NOMO-1 treated with DMSO at 0.1 percent for 48 hours (cell line): ENCODE measurements around the gene DYNLT2B.
A peak's percentile ranks its signal among the peaks of the same experiment; 100 is the strongest.
"Not testable (repeated sequence)": the region's sequence is repeated elsewhere in the genome, so short reads cannot be mapped to it uniquely, and the experiment has no call there.

Source experiments
- DNase-seq: peaks from one replicate; lab custom pipeline; 2025; ENCODE audit not compliant: unreplicated experiment; lab: John Stamatoyannopoulos, UW

The DYNLT2B gene

DNA sequence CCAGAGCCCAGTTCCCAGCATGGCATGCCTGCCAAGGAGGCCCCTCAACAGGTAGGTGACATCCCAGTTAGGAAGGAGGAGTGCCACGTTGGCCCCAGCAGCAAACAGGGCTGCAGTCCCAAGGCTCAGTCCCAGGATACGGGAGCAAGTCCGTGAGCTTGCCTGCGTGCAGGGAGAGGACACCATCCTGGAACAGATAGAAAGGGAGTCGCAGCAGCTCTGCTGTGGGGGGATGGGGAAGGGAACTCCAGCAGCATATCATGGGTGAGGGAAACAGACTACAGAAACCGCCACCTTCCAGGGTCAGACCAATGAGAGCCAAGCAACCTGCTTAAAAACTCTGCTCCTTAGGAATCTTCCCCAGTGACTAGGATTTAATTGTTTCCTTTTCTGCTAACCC is 9.4 kb upstream of the DYNLT2B start:
- no peak for DNase-seq

DNA sequence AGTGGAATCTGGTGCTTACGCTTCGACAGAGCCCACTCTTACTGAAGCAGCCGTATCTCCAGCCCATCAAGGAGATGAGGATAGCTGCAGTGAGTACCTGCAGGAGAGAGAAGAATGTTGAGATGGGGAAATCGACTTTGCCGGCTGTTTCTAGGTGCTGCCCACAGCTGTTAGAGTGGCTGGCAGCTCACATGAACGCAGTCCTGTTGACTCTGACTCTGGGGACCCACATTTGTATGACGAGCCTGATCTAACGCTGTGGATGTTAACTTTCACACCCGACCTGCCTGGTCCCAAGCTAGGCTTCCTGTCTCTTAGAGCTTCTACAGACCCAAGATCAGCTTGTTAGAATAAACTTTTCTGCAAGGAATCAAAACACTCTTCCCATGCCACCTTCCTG is 8.9 kb upstream of the DYNLT2B start:
- DNase-seq: no peak

DNA sequence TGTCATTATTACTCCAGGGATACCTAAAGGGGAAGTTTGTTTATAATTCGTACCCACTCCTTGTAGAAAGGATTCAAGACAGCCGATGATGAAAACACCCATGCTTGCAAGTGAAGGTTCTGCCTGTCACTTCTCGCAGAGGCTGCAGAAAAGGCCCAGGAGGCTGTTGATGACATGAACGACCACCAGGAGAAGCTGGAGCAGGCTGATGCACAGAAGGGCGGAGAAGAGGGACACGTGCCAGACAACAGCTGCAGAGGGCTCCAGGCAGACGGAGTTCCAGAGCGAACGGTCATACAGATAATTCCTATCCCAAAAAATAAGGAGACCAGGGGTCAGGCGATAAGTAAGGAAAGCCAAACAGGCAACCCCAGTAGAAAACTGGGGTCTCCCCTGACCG is 5.7 kb upstream of the DYNLT2B start:
- DNase-seq: no peak

DNA sequence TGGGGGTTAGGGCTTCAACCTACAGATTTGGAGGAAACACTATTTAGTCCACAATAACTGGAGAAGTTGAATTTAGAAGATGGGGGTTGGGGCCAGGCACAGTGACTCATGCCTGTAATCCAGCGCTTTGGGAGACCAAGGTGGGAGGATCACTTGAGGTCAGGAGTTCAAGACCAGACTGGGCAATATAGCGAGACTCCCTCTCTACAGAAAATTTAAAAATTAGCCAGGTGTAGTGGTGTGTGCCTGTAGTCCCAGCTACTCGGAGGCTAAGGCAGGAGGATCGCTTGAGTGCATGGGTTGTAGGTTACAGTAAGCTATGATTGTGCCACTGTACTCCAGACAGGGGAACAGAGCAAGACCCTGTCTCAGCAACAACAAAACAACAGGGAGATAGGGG is 5.0 kb upstream of the DYNLT2B start:
- DNase-seq: no peak

DNA sequence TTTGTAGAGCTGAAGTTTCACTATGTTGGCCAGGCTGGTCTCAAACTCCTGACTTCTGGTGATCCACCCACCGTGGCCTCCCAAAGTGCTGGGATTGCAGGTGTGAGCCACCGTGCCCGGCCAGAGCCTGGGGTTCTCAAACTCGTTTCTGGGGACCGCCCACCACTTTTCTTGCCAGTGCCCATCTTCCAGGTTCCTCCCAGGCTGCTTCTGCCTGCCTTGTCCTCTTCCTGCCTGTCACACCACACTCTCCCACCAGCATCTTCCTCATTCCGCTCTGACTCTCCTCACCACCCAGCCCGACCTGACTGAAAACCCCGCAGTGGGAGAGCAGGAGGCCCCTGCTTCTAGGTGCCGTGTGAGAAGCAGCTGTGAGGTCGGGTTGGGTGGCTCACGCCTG is 3.1 kb upstream of the DYNLT2B start:
- DNase-seq: peak; percentile 32

DNA sequence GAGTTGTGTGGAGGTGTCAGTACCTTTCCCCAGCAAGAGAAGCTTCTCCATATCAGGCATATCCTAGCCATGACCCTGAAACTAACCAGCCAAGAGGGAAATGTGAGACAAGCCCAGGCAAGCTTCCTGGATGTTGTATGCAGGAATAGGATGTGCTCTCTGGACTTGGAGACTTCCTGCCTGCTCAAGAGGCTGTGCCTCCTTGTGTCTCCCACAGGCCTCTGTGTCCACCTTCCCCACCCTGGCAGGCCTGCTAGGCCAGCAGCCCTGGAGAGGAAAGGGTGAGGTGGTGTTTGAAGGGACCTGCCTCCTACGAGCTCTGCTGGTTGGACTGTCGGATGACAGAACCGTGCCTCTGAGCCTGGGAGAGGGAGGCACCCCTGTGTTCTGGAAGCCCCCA is 2.1 kb upstream of the DYNLT2B start:
- no peak for DNase-seq

DNA sequence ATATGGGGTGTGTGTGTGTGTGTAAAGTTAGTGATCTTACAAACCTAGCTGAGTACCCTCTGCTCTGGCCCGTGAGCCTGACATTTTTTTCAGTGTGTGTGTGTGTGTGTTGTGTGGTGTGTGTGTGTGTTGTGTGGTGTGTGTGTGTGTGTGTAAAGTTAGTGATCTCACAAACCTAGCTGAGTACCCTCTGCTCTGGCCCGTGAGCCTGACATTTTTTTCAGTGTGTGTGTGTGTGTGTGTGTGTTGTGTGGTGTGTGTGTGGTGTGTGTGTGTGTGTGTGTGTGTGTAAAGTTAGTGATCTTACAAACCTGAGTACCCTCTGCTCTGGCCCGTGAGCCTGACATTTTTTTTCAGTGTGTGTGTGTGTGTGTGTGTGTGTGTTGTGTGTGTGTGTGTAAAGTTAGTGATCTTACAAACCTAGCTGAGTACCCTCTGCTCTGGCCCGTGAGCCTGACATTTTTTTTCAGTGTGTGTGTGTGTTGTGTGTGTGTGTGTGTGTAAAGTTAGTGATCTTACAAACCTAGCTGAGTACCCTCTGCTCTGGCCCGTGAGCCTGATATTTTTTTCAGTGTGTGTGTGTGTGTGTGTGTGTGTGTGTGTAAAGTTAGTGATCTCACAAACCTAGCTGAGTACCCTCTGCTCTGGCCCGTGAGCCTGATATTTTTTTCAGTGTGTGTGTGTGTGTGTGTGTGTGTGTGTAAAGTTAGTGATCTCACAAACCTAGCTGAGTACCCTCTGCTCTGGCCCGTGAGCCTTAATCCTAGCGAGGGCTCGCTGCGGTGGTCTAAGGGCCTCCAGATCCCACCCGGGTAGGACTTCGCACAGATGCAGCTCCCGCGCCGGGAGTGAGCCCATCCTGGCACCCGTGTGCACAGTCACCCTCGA is 997 bp downstream of the DYNLT2B start:
- not testable (repeated sequence) for DNase-seq

DNA sequence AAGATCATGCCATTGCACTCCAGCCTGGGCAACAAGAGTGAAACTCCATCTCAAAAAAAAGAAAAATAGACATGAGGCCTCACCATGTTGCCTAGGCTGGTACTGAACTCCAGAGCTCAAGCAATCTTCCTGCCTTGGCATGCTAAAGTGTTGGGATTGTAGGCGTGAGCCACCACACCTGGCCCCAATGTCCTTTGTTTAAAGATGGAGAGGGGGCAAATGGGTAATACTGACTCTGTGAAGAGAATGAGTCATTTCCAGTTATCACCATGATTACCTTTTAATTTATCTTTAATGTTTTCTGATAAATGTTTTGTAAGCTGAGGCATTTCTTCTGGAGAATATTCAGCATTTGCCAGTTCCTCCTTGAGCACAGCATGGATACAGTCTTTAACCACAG is 2.2 kb downstream of the DYNLT2B start:
- DNase-seq: no peak

DNA sequence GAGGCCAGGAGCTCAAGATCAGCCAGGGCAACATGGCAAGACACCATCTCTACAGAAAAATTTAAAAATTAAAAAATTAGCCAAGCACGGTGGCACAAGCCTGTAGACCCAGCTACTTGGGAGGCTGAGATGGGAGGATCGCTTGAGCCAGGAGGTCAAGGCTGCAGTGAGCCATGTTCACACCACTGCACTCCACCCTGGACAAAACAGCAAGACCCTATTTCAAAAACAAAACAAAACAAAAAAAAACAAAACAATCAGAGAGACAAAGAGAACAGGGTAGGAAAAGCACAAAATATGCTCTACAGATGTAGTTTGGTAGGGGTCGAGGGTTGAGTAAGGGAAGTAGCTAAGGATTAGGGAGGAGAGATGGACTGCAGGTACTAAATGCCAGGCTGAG is 3.4 kb downstream of the DYNLT2B start:
- no peak for DNase-seq

DNA sequence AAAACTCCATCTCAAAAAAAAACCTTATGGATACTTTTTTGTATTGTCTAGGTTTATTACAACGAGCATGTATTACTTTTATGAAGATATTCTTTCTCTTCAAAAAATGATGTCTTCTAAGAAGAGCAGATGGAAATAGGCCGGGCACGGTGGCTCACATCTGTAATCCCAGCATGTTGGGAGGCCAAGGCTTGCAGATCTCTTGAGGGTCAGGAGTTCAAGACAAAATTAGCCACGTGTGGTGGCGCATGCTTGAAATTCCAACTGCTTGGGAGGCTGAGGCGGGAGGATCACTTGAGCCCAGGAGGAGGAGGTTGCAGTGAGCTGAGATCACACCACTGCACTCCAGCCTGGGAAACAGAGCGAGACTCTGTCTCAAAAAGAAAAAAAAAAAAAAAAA is 4.0 kb downstream of the DYNLT2B start:
- DNase-seq: not testable (repeated sequence)

DNA sequence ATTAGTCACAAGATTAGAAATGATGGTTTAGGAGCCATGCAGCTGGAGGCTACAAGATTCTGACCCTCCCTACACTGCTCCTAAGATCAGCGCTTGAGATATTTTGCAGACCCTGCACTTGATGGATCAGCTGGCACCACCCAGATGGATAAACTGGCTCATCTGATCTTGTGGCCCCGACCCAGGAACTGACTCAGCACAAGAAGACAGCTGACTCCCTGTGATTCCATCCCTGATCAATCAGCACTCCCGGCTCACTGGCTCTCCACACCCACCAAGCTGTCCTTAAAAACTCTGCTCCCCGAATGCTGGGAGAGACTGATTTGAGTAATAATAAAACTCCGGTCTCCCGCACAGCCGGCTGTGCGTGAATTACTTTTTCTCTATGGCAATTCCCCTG is 15.1 kb downstream of the DYNLT2B start:
- not testable (repeated sequence) for DNase-seq

DNA sequence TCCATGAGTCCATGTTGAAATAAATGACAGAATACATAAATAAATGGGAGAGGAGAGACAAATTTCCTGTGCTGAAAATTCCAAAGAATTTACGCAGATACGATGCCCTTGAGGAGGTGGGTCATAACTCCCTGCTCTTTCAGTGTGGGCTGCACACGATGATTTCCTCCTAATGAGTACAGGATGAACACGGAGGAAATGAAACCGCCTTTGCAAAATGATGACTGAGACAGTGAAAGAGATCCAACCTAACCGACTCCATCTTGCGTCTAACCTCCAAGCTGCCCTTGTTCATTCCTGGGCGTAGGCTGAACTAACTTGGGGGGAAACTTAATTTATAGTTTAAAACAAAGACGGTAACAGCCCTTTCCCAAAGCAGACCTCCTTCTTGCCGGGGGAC is 15.5 kb downstream of the DYNLT2B start:
- DNase-seq: peak; percentile 33

DNA sequence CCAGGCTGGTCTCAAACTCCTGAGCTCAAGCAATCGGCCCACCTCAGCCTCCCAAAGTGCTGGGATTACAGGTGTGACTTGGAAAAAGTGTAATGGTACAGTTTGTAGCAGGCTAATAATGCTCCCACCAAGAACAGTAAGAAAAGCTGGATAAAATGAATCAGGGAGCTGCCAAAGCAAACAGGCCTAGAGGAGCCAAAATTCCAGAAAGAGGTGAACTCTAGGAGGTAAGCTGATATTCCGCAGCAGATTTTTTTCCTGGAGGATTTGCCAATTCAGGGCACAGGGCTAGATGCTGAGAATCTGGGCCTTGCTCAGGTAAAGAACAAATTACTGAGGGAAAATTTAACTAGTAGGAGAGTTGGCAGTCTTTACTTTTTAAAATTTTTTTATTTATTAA is 19.5 kb downstream of the DYNLT2B start:
- DNase-seq: no peak

DNA sequence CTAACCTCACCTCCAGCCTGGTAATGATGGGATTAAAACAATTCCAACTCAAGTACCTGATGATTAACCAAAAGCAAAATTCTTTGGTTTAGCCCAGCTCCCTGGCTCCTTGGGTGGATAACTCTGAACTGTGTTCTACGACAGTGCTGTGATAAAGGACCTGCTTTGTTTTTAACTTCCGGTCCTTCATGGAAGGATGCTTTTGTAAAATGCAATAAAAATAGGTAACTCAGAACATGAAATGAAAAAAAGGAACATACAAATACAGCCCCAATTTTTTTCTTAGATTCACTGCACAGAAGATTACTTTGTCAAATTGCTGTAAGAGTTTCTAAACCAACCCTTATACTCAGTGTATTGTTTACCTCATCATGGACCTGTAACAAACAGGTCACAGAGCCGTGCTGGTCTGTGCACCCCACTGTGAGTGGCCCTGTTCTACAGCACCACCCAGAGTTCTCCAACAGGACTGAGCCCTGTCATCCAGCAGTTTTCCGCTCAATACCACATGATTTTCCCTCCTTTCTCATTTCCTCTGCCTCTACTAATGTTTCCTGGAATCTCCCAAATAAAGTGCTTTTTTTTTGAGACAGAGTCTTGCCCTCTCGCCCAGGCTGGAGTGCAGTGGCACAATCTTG is 25.6 kb downstream of the DYNLT2B start:
- DNase-seq: no peak

DNA sequence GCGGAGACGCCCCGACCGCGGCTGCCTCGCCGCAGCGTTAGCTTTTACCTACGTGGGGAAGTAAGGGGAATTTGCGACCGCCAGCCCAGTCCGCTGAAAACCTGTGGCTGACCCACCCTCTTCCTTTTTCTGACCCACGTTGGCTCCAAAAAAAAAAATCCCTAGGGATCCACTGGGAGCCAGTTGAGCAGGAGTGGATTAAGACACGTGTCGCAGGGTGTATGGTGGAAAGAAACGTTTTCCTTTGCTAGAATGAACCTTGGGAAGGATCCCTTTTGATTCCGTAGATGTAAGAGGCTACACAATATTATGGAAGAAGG is 29.9 kb downstream of the DYNLT2B start:
- DNase-seq: peak; percentile 59

DNA sequence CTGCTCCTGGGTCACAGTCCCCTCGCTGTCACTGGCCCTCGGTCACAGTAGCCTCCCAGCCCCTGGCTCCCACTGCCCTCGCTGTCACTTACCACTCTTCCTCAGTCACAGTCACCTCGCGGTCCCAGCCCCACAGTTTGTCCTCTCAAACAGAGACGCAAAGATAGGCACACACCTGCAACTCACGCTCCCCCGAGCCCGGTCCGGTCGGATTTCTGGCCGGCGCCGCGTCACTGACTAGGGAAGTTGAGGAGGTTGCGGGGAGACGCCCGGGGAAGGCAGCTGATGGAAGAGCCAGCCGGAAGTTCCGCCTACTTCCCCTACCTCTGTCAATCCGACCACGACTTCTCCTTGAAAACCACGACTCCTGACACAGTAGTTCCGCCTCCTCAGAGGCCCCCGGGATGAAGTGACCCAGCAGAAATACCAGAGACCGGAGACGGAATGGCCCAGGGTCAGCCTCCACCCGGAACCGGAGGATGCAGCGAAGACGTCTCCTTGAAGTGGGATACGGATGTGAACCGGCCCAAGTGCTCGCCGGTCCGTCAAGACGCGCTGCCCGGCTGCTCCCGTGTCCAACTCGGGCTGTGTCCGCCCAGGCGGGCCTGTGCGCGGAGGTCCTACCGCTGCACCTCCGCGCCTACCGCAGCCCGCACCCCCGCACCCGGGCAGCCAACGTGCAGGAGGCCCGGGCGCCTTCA is 30.4 kb downstream of the DYNLT2B start, which contains the start of gene PCYT1A:
PCYT1A (minus strand) TSS at position 287 of the 701 bp plus-strand sequence. CDS start 17,195 bp downstream, outside the sequence.
- DNase-seq: peak; percentile 99

DNA sequence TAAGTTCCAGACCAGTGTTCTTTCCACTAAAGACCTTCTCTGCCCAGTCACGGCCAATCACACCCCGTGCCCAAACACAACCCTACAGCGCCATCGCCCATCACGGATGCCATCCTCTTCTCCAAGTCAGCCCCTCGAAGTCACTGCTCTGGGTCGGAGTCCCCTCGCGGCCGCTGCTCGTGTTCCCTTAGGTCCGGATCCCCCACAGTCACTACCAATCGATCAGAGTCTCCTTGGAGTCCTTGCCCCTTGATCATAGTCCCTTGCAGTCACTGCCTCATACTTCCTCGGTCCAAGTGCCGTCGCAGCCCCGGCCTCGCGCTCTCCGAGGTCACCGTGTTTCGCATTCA is 31.0 kb downstream of the DYNLT2B start:
- no peak for DNase-seq

DNA sequence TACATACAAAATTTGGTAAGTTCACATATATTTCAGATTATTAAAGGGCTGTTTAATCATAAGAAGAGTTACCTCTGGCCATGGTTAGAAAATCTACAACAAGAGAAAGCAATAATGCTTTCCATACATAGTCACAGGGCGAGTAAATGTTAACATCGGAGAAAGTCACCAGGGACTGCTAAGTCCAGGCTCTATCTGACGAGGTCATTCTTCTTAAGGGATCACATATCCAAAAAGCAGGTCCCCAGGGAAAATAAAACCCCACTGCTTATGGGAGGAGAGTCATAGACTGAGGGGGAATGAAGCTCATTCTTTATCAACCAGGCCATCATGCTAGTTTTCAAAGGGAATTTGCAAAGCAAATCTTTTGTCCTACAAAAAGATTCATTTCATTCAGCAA is 33.6 kb downstream of the DYNLT2B start:
- DNase-seq: no peak

DNA sequence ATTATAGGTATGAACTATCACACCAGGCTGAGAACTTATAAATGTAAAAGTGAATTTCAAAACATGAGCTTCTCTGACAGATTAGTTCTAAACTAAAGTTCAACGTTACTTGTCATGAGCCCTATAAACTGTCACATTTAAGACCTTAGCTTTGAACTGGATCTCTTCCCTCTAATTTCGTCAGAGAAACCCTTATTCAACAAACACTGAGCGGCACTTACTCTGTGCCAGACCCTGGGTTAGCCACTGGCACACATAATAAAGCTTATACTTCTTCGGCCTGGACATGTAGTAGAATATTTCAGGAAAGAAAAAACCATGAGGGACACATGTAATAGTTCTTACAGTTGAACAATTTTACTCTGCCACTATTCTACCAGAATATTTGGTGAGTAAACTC is 36.1 kb downstream of the DYNLT2B start:
- DNase-seq: no peak

DNA sequence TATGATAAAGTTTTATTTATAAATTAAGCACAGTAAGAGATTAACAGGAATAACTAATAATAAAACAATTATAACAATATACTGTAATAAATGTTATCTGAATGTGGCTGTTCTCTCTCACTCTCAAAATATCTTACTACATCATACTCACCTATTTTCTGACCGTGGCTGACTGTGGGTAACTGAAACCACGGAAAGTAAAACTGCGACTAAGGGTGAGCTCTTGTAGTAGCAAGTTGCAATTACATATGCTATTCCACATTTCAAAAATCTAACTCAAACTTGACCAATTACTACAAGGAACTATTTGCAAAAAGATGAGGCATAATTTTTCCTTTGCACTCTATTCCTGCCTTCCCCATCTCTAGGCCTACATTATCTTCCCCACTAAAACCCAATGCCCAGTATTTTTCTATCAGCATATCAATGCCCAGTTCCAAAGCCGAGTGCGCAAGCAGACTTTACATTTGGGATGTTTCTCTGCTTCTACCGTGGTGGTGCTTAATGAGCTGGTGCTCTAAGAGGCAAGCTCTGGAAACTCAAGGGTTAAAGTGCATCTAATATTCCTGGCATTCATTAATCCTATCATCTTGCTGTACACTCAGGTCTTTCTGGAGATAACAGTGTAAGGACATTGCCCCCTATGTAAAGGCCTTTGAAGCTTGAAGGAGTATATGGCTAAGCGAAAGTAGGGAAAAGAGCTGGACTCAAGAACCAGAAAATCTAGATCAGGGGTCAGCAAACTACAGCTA is 37.2 kb downstream of the DYNLT2B start:
- DNase-seq: no peak

DNA sequence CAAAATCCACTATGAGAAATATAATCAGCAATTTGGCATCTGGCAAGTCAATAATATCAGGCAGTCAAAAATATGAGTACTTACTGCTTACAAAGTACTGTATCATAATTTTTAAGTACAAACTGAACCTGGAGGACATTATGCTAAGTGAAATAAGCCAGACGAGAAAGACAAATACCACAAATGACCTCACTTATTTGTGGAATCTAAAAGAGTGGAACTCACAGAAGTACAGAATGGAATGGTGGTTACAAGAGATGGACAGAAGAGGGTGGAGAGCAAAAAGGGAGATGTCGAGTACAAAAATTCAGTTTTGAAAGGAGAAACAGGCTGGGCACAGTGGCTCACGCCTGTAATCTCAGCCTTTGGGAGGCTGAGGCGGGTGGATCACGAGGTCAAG is 42.9 kb downstream of the DYNLT2B start:
- no peak for DNase-seq
